HG03060 (cell line): ENCODE measurements around the gene PKIG.
"Not testable (repeated sequence)": the region's sequence is repeated elsewhere in the genome, so short reads cannot be mapped to it uniquely, and the experiment has no call there.

ENCODE experiments used
- ATAC-seq: cut with Tn5 transposase; IDR thresholded peaks from one replicate; pipeline ENCODE4 v1.9.1; 2021; ENCODE audit warnings: low read depth, moderate number of reproducible peaks; ENCODE audit not compliant: unreplicated experiment

Gene PKIG

GRCh38 chr20:44654210-44654609 lies 71.8 kb downstream of the PKIG start:
- ATAC-seq, result not testable (repeated sequence)

- no peak for ATAC-seq
Observed at GRCh38 chr20:44656448-44656847, 74.1 kb downstream of the PKIG start.

- ATAC-seq, result no peak
Observed at GRCh38 chr20:44657875-44658274, 75.5 kb downstream of the PKIG start.

- ATAC-seq, result no peak
Observed at GRCh38 chr20:44658810-44659209, 76.4 kb downstream of the PKIG start.

- no peak for ATAC-seq
Observed at GRCh38 chr20:44659931-44660330, 77.6 kb downstream of the PKIG start.

GRCh38 chr20:44660581-44660980 lies 78.2 kb downstream of the PKIG start:
- no peak for ATAC-seq

GRCh38 chr20:44662261-44662660 lies 79.9 kb downstream of the PKIG start:
- no peak for ATAC-seq

GRCh38 chr20:44664131-44664530 lies 81.8 kb downstream of the PKIG start:
- no peak for ATAC-seq

- no peak for ATAC-seq
Observed at GRCh38 chr20:44666066-44666465, 83.7 kb downstream of the PKIG start.
